Activated CD8-positive, alpha-beta memory T cell treated with anti-CD3 and anti-CD28 coated beads for 36 hours (primary cell): Measurements from ENCODE around the gene SPDYA. TPM values are rescaled to one million over a fixed set of nuclear protein-coding genes. Genes with fewer than 3 reads are reported as not detected.

Experiments used
- CTCF ChIA-PET: fragments of 350-600 bp; sonication (Branson Sonifier 250); formaldehyde crosslinking; loops from one replicate; lab custom pipeline; 2021; ENCODE audit warnings: antibody characterized with exemption; lab: Charles Lee
- POLR2A ChIA-PET: fragments of 350-600 bp; sonication (Branson Sonifier 250); formaldehyde crosslinking; loops from one replicate; lab custom pipeline; 2021; ENCODE audit warnings: antibody characterized with exemption; lab: Charles Lee
- total RNA-seq, 2 experiments: library from RNA; stranded (reverse); gene quantifications; one replicate each; pipeline ENCODE4 v1.2.3, GENCODE V29; 2021

The SPDYA gene
- under 1 TPM; 0.89 to 0.99 TPM for total RNA-seq

GRCh38 chr2:28810384-28811285 is at the start of gene SPDYA:
Gene SPDYA (plus strand): TSS chr2:28810834. CDS start chr2:28816015, 5,181 bp downstream.
- CTCF ChIA-PET, result interaction anchor here (0.8 kb wide), 1 partner anchor 10 kb away, joined by 5 read pairs; no protein-coding TSS in a partner anchor

GRCh38 chr2:28761420-28761819 is 49.2 kb upstream of the SPDYA start:
- POLR2A ChIA-PET, result interaction anchor here (1.9 kb wide), 1 partner anchor 9 kb away, joined by 5 read pairs; the partner anchor contains the start of gene PPP1CB
- CTCF ChIA-PET, result interaction anchor here (2.7 kb wide), 1 partner anchor 10 kb away, joined by 7 read pairs; the partner anchor contains the start of gene PPP1CB

More at GRCh38 chr2:28810384-28811285, at the start of gene SPDYA:
- POLR2A ChIA-PET, result interaction anchor here (0.6 kb wide), 1 partner anchor 13 kb away, joined by 5 read pairs; no protein-coding TSS in a partner anchor

- ChIA-PET POLR2A (no interaction called here), CTCF (no interaction called here)
Observed at GRCh38 chr2:28764909-28765711, 45.5 kb upstream of the SPDYA start.

GRCh38 chr2:28766070-28766469 is 44.6 kb upstream of the SPDYA start:
- POLR2A ChIA-PET, result no interaction called here
- CTCF ChIA-PET, result interaction anchor here (0.8 kb wide), 1 partner anchor 172 kb away, joined by 3 read pairs; no protein-coding TSS in a partner anchor

- POLR2A ChIA-PET, result no interaction called here
- CTCF ChIA-PET, result no interaction called here
Observed at GRCh38 chr2:28767337-28767736, 43.3 kb upstream of the SPDYA start.

- POLR2A ChIA-PET, result no interaction called here
Observed at GRCh38 chr2:28768422-28768821, 42.2 kb upstream of the SPDYA start.

GRCh38 chr2:28768952-28769351 is 41.7 kb upstream of the SPDYA start:
- POLR2A ChIA-PET, result no interaction called here
- CTCF ChIA-PET, result no interaction called here

More at GRCh38 chr2:28768422-28768821, 42.2 kb upstream of the SPDYA start:
- CTCF ChIA-PET, result no interaction called here

- CTCF ChIA-PET, result no interaction called here
Observed at GRCh38 chr2:28772351-28772750, 38.3 kb upstream of the SPDYA start.

GRCh38 chr2:28776471-28776870 is 34.2 kb upstream of the SPDYA start:
- ChIA-PET POLR2A (no interaction called here), CTCF (interaction anchor here (0.9 to 1.4 kb wide), 2 partner anchors 111 to 210 kb away, joined by 3 to 4 read pairs; no protein-coding TSS in a partner anchor)

More at GRCh38 chr2:28772351-28772750, 38.3 kb upstream of the SPDYA start:
- POLR2A ChIA-PET, result no interaction called here

- ChIA-PET CTCF (no interaction called here), POLR2A (no interaction called here)
Observed at GRCh38 chr2:28778392-28778791, 32.2 kb upstream of the SPDYA start.

GRCh38 chr2:28779001-28779400 is 31.6 kb upstream of the SPDYA start:
- CTCF ChIA-PET, result no interaction called here
- POLR2A ChIA-PET, result no interaction called here

- ChIA-PET POLR2A (no interaction called here), CTCF (interaction anchor here (0.6 to 0.9 kb wide), 2 partner anchors 186 to 1028 kb away, joined by 3 to 4 read pairs; no protein-coding TSS in a partner anchor)
Observed at GRCh38 chr2:28780496-28780895, 30.1 kb upstream of the SPDYA start.

GRCh38 chr2:28782423-28782822 is 28.2 kb upstream of the SPDYA start:
- ChIA-PET POLR2A (no interaction called here), CTCF (no interaction called here)

- ChIA-PET CTCF (interaction anchor here (0.6 to 1.2 kb wide), 2 partner anchors 94 to 190 kb away, joined by 3 read pairs; no protein-coding TSS in a partner anchor), POLR2A (interaction anchor here (0.6 to 0.8 kb wide), 3 partner anchors 33 to 163 kb away, joined by 3 to 6 read pairs (median 3); partner anchors contain the start of gene PPP1CB)
Observed at GRCh38 chr2:28784570-28784969, 26.1 kb upstream of the SPDYA start.

GRCh38 chr2:28796620-28797019 is 14.0 kb upstream of the SPDYA start:
- POLR2A ChIA-PET, result no interaction called here
- CTCF ChIA-PET, result no interaction called here

- ChIA-PET POLR2A (no interaction called here), CTCF (interaction anchor here (0.6 kb wide), 1 partner anchor 375 kb away, joined by 4 read pairs; no protein-coding TSS in a partner anchor)
Observed at GRCh38 chr2:28801726-28802125, 8.9 kb upstream of the SPDYA start.

GRCh38 chr2:28802975-28803429 is 7.6 kb upstream of the SPDYA start:
- ChIA-PET POLR2A (no interaction called here), CTCF (interaction anchor here (0.8 kb wide), 1 partner anchor 236 kb away, joined by 4 read pairs; no protein-coding TSS in a partner anchor)

GRCh38 chr2:28809927-28810326 is 707 bp upstream of the SPDYA start:
- POLR2A ChIA-PET, result interaction anchor here (0.6 kb wide), 2 partner anchors 14 to 173 kb away, joined by 5 read pairs; no protein-coding TSS in a partner anchor
- CTCF ChIA-PET, result interaction anchor here (0.7 kb wide), 1 partner anchor 264 kb away, joined by 4 read pairs; no protein-coding TSS in a partner anchor

- CTCF ChIA-PET, result interaction anchor here (0.7 kb wide), 1 partner anchor 224 kb away, joined by 3 read pairs; no protein-coding TSS in a partner anchor
- POLR2A ChIA-PET, result interaction anchor here (0.7 kb wide), 1 partner anchor 122 kb away, joined by 8 read pairs; no protein-coding TSS in a partner anchor
Observed at GRCh38 chr2:28818053-28818452, 7.4 kb downstream of the SPDYA start.
